ENCODE measurements around the gene RFXAP.

The RFXAP gene

GRCh38 chr13:36831291-36831690 is 12.3 kb downstream of the RFXAP start:
- no peak overlapping the region for H3K27ac ChIP-seq
- TF ChIP-seq ZFX (IDR thresholded peaks at IDR 0.05) (no peak), CTCF (conservative IDR thresholded peaks at IDR 0.05) (no peak)

- TF ChIP-seq ZFX (IDR thresholded peaks at IDR 0.05) (no peak), CTCF (conservative IDR thresholded peaks at IDR 0.05) (no peak)
- H3K27ac ChIP-seq = no peak overlapping the region
These were observed 15.3 kb downstream of the RFXAP start for GRCh38 chr13:36834299-36834698.

GRCh38 chr13:36837354-36838092 is 18.5 kb downstream of the RFXAP start:
- no peak overlapping the region for H3K27ac ChIP-seq
- TF ChIP-seq CTCF (conservative IDR thresholded peaks at IDR 0.05) (no peak), ZFX (IDR thresholded peaks at IDR 0.05) (no peak)

DNA sequence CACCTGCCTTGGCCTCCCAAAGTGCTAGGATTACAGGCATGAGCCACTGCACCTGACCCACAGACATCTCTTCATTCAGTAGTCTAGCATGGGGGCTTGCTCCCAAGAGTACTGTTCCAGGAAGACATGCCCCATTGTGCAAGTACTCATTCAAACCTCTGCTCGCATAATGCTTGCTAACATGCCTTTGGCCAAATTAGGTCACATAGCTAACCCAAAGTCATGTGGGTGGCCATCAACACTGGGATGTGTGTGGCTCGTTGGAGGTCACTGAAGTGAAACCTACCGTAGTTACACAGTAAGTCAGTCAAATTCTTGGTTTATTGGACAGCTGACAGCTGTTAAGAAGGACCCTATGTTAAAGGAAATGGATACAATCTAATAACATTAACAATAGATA is 20.3 kb downstream of the RFXAP start:
- TF ChIP-seq ZFX (IDR thresholded peaks at IDR 0.05) (no peak), CTCF (conservative IDR thresholded peaks at IDR 0.05) (no peak)
- H3K27ac ChIP-seq = no peak overlapping the region

DNA sequence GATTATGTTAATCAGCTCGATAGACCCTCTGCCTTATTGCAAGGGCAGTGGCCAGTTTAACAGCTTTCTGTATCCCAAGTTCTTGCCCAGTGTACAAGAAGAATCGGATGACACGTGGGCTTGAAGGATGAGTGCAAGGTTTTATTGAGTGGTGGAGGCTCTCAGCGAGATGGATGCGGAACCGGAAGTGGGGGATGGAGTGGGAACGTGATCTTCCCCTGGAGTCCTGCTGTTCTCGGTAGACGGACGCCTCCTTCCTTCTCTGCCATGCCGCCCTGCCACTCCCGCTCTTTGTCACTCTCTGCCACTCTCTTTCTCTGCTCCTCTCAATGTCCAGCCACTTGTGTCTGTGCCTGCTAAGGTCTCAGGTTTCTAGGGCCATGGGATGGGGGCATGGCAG is 21.0 kb downstream of the RFXAP start:
- H3K27ac ChIP-seq = no peak overlapping the region
- TF ChIP-seq ZFX (IDR thresholded peaks at IDR 0.05) (no peak), CTCF (conservative IDR thresholded peaks at IDR 0.05) (no peak)

DNA sequence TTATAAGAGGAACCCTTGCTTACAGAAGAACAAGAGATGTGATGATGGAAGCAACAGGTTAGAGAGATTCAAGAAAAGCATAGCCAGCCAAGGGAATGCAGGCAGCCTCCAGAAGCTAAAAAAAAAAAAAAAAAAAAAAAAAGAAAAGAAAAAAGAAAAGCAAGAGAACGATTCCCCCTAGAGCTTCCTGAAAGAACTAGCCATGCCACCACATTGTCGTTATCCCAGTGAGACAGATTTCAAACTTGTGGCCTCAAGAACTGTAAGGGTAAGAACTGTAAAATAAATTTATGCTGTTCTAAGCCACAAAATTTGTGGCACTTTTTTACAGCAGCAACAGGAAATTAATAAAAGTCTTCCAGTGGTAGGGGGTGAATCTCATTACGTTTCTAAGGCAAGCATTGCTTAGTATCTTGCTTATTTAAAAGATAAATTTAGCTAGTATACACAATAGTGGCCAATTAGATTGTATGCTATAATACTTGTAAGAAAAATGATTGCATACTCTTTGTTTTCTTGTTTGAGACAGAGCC is 21.8 kb downstream of the RFXAP start:
- no peak for TF ChIP-seq ZFX (IDR thresholded peaks at IDR 0.05)
- TF ChIP-seq CTCF (conservative IDR thresholded peaks at IDR 0.05) = no peak
- no peak overlapping the region for H3K27ac ChIP-seq

GRCh38 chr13:36841391-36841790 is 22.4 kb downstream of the RFXAP start:
- TF ChIP-seq CTCF (conservative IDR thresholded peaks at IDR 0.05) = no peak
- TF ChIP-seq ZFX (IDR thresholded peaks at IDR 0.05) = no peak
- no peak overlapping the region for H3K27ac ChIP-seq
